Hematopoietic multipotent progenitor cell treated with erythropoietin and hydrocortisone succinate and interleukin-3 and kit ligand, for 8 days (in vitro differentiated cells): ENCODE data around the gene SYT8.
A peak's percentile ranks its signal among the peaks of the same experiment; 100 is the strongest.
"Not testable (repeated sequence)": the region's sequence is repeated elsewhere in the genome, so short reads cannot be mapped to it uniquely, and the experiment has no call there.

ENCODE experiments used
- DNase-seq: peaks from one replicate; pipeline ENCODE4 v3.0.0-alpha.2; 2015

Gene SYT8

GRCh38 chr11:1862588-1863351, 28.0 kb downstream of the SYT8 start:
- no peak for DNase-seq

DNA sequence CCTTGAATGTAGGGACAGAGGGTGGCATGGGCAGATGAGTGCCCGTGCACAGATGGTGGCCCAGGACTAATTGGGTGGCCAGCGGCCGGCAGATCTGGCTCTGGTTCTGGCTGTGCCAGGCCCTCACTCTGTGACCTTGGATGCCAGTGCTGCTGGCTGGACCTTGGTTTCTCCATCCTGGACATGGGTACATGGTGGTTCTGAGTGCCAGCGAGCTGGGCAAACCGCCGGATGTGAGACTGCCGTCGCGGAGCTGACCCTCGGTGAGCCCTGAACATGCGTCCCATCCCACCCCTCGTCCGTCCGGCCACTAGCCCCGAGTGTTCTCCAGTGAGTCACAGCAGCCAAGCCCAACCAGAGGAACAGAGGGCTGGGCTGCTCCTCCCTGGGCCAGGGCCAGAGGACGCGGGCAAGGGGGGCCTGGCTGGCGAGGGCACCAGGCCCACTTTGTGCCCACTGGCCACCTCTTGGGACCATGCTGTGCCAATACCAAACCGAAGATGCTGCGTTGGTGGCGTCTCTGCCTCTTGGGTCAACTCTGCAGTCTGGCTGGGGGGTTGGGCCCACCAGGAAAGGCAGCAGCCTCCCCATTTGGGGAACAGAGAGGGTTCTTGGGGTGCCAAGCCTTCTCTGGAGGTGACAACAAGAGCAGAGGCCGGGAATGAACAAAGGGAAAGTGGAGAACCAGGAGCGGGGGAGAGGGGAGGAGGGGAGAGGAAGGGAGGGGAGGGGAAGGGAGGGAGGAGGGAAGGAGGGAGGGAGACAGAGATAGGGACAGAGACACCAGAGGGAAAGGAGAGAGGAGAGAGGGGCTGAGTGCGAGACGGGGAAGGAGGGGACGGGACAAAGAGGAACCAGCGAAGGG, 28.8 kb downstream of the SYT8 start:
- peak; percentile 64 for DNase-seq

DNA sequence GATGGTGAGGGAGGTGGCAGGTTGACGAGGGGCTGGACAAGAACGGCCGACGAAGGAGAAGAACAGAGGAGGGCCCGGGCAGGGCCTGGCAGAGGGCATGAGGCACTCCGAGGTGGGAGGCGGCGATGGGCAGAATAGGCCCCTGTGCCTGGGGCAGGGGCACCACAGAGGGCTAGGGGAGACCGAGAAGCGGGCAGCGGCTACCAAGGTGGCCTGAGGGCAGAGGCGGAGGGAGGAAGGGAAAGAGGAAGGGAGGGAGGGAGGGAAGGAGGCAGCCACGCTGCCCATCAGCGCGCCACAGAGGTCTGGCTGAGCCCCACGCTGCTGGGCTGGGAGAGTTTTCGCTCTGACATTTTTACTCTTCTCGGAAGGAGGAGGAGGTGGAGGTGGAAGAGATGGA, 29.4 kb downstream of the SYT8 start:
- DNase-seq: no peak

DNA sequence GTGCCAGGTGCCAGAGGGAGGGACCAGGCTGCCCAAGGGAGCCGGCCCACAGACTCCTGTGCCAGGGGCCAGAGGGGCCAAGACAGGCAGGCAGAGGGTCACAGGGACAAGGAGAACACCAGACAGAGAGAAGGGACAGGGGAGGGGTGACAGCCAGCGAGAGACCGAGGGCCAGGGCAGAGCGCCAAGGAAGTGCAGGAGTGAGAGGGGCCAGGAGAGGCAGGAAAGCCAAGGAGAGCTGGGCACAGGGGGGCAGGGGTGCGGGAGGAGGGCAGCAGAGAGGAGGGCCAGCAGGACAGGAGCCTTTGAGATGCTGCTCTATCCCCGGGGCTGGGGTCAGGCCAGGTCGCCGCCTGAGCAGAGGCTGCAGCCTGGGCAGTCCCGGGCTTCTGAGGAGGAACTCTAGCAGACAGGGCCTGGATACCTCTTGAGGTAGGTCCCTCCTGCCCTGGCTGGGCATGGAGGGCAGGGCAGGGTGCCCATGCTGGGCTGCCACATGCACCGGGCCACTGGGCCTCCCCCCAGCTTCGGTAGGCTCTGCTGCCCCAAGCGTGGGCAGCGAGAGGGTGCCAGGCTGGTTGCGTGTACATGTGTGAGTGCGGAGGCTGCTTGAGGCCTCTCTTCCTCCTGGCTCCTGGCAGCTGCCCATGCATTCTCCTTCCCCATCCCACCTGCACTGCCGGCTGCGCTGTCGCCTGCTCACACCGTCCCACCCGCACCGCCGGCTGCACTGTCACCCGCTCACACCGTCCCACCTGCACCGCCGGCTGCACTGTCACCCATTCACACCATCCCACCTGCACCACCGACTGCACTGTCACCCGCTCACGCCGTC, 30.3 kb downstream of the SYT8 start:
- no peak for DNase-seq

DNA sequence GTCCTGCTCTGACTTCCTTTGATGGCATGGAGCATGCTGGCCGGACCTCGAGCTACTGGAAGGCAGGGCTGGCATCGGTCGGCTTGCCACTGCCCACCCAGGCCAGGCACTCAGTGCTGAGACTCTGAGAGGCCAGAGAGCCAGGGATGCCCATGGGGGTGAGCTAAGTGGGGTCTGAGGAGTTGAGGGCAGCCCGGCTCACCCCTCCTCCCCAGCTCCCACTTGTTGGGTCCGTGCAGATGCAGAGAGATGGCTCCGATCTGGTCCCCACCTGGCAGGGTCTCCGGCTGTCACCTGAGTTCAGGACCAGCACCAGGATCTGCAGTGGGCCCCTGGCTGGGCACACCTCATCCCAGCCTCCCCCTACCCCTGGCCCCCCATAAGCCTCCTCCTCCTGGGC, 31.4 kb downstream of the SYT8 start:
- DNase-seq: no peak

DNA sequence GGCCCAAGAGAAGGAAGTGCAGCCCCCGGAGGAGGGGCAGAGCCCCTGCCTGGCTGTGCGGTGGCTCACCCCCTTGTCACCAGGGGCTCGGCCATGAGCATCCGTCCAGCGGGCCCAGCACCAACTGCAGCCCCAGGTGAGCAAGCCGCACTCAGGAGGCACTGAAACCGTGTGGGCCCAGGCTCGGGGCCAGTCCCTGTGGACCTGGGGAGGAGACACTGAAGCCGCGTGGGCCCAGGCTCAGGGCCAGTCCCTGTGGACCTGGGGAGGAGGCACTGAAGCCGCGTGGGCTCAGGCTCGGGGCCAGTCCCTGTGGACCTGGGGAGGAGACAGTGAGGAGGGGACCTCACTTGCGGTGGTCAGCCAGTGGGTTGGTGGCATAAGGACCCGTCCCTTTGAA, 32.0 kb downstream of the SYT8 start:
- no peak for DNase-seq

- DNase-seq: no peak
These were observed 32.6 kb downstream of the SYT8 start for GRCh38 chr11:1867381-1867780.

DNA sequence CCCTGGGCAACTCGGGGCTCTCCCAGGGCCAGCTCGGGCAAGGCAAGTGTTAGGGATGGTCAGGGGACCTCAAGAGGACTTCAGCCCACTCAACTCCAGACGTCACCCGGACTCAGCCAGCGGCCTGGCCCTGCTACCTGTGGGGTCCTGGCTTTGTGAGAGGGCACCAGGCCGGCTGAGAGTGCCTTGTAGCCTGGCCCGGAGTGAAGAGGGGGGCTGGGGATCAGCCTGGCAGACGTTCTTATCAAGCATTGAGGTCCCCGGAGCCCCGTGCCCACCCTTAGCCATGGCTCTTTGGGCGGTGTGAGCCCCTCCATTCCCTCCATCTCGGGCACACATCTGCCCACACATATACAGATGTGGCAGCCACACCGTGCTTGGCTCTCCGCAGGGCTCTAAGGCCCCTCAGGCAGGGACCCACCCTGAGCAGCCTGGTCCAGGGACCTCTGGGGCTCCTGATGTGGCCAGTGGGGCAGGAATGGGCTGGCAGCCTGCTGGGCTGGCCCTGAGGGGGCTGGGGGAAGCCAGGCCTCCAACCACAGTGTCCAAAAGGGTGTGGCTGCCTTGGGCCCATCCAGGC, 33.4 kb downstream of the SYT8 start:
- DNase-seq: no peak

- no peak for DNase-seq
These were observed 34.0 kb downstream of the SYT8 start for GRCh38 chr11:1868636-1869291.

DNA sequence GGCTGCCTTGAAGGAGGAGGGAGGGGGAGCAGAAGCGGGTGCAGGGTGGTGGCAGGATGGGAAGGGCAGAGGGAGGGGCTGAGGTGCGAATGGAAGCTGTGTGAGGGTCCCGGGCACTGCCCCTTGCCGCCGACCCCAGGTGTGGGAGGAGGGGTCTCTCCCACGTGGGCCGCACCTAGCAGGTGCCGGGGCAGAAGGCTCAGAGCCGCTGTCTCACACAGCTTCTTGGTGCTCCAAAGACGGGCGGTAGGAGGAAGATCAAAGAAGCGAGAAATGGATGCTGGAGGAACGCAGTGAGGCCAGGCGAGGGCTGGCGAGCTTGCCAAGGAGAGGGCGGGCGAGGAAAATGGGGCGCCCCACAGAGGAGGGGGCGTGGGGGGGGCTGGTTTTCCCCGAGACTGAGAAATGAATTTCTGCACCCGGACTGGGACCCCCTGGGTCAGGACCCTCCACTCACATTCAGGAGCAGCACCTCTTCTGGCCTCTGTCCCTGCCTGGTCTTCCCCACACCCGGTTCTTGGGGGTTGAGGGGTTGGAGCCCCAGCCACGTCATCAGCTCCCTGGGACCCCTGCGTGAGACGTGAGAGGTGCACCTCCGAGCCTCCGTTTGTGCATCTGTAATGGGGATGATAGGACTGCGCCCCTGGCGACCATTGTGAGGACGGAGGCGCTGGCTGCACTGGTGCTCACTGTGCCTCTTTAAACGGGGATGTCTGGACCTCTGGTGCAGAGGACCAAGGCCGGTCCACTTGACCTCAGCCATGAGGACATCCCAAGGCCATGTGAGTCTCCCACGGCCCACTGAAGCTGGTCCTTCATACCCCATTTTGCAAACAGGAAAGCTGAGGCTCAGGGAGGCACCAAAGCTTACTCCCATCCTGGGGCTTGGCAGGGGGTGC, 34.9 kb downstream of the SYT8 start:
- no peak for DNase-seq

- DNase-seq: no peak
These were observed 35.5 kb downstream of the SYT8 start for GRCh38 chr11:1870326-1870696.

DNA sequence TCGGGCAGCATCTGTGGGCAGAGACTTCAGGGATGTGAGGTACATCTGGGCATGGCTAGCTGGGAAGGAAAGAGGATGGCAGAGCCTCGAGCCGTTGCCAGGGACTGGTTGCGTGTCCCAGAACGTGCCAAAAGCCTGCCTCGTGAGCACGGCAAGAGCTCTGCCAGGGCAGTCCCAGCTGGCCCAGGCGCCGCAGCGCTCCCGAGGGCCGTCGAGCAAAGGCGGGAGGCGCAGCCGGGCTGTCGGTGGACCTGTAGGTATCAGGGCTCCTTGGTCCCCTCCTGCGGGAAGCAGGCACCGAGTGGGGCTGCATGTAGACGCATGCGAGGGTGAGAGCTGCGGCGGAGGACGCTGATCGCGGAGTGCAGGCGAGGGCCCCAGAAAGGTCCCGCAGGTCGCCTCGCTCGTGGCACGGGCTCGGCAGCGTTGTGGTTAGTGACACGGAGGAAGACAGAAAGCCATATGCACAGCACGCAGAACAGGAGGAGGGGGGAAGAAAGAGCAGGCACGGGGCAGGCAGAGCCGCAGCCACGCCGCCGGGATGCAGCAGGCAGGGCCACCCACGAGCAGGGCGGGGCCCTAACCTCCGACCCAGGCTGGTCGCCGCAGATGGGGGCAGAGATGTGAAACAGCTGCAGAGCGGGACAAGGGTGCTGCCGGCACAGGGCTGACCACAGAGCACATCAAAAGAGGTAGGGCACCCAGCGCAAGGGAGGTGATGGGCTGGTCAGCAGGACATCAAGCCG, 36.1 kb downstream of the SYT8 start:
- DNase-seq: no peak

DNA sequence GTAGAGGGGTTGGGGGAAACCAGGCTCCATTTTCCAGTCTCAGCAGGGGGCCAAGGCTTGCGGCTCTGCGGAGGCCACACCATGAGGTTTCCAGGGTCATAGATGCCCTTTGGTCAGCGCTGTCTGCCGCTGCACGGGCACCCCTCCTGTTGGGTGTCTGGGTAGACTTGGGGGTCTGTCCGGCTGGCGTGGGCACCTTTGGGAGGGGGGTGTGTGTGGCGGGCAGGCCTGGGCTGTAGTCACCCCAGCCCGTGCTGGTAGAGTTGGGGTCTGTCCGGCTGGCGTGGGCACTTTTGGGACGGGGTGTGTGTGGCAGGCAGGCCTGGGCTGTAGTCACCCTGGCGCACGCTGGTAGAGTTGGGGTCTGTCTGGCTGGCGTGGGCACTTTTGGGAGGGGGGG, 36.7 kb downstream of the SYT8 start:
- DNase-seq: no peak

GRCh38 chr11:1872267-1872985, 37.6 kb downstream of the SYT8 start:
- no peak for DNase-seq

GRCh38 chr11:1873048-1873812, 38.4 kb downstream of the SYT8 start:
- no peak for DNase-seq

DNA sequence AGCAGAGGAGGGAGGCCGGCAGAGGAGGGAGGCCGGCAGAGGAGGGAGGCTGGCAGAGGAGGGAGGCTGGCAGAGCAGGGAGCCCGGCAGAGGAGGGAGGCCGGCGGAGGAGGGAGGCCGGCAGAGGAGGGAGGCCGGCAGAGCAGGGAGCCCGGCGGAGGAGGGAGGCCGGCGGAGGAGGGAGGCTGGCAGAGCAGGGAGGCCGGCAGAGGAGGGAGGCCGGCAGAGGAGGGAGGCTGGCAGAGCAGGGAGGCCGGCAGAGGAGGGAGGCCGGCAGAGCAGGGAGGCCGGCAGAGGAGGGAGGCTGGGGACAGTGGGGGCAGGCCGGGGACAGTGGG, 39.0 kb downstream of the SYT8 start:
- not testable (repeated sequence) for DNase-seq

DNA sequence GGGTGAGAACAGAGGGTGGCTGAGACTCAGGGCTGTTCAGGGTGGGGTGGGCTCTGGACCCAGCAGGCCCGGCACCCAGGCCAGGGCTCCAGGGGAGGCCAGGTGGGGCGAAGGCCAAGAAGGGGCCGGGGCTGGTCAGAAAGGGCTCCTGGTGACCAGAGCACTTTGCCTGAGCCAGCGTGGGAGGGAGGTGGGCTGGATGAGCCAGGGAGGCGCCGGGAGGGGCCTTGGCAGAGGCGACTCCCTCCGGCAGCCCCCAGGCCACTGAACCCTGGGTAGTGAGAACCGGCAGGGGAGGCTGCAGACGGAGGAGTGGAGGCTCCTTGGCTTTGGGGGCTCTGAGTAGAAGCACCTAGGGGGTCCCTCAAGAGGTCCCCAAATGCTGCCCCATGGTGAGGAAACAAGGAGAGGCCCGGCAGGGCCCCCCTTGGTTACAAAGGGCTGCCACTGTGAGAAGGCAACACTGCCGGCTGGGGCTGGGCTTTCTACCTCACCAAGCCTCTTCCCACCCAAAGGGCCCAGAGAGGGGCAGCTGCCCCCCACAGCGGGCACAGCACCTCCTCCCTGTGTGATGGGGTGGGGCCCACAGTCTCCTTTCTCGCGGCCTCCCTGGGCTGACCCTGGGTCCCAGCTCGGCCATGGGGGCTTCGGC, 39.8 kb downstream of the SYT8 start:
- DNase-seq: not testable (repeated sequence)

- DNase-seq: no peak
These were observed 40.5 kb downstream of the SYT8 start for GRCh38 chr11:1875093-1875850.
